HEK293 (cell line): ENCODE results near the gene GDI2.

Source experiments
- CTCF ChIA-PET: fragments of 350-600 bp; formaldehyde crosslinking; extraction: SDS; loops from one replicate; lab custom pipeline; 2021; ENCODE audit warnings: antibody characterized with exemption; lab: Yijun Ruan, JAX
- POLR2A ChIA-PET: fragments of 300-600 bp; formaldehyde crosslinking; extraction: SDS; loops from one replicate; lab custom pipeline; 2020; ENCODE audit warnings: antibody characterized with exemption, inconsistent platforms; lab: Yijun Ruan, JAX
- H3K27ac ChIP-seq: fragments of 200-500 bp; sonication (Bioruptor generic); 2 replicates; pipeline ENCODE4 v1.5.1; 2014; ENCODE audit warnings: low read depth, low read length, control low read depth, inconsistent platforms; ENCODE audit errors: extremely low read depth
- H3K36me3 ChIP-seq, 2 experiments: fragments of 200-500 bp in 1 of 2; sonication (Bioruptor generic) in 1 of 2; 1 replicate in 1 of 2; 2 replicates in 1 of 2; pipeline ENCODE4 v1.5.1; 2014 to 2017; ENCODE audit warnings: inconsistent platforms in 2 of 2, low read length in 2 of 2; ENCODE audit not compliant: control insufficient read depth in 2 of 2, insufficient read depth in 1 of 2
- H3K4me1 ChIP-seq: fragments of 200-500 bp; sonication (Bioruptor generic); 2 replicates; pipeline ENCODE4 v1.5.1; 2014; ENCODE audit warnings: mild to moderate bottlenecking, low read length, inconsistent platforms; ENCODE audit not compliant: control insufficient read depth, insufficient read depth
- H3K4me3 ChIP-seq: 2 replicates; pipeline ENCODE4 v1.5.1; 2011; ENCODE audit warnings: low read depth, mild to moderate bottlenecking, control low read depth, low read length, moderate library complexity
- H3K9me3 ChIP-seq: fragments of 200-500 bp; sonication (Bioruptor generic); 2 replicates; pipeline ENCODE4 v1.5.1; 2014; ENCODE audit warnings: low read depth, low read length, inconsistent platforms; ENCODE audit not compliant: control insufficient read depth, insufficient read depth
- MYNN ChIP-seq: fragments of 450-650 bp; formaldehyde crosslinking; IDR thresholded peaks from 2 replicates; pipeline ENCODE4 v1.5.1; 2016; ENCODE audit warnings: missing biosample characterization, missing genetic modification characterization, borderline replicate concordance
- PRDM2 ChIP-seq: fragments of 450-650 bp; formaldehyde crosslinking; IDR thresholded peaks from 2 replicates; pipeline ENCODE4 v1.5.1; 2016; ENCODE audit warnings: missing biosample characterization, missing genetic modification characterization, borderline replicate concordance
- SP3 ChIP-seq: fragments of 450-650 bp; formaldehyde crosslinking; IDR thresholded peaks from 2 replicates; pipeline ENCODE4 v1.5.1; 2016; ENCODE audit warnings: missing biosample characterization, missing genetic modification characterization
- YY2 ChIP-seq: fragments of 450-650 bp; formaldehyde crosslinking; IDR thresholded peaks from 2 replicates; pipeline ENCODE4 v1.5.1; 2016; ENCODE audit warnings: missing biosample characterization, missing genetic modification characterization
- ZBTB1 ChIP-seq: fragments of 450-650 bp; formaldehyde crosslinking; IDR thresholded peaks from 2 replicates; pipeline ENCODE4 v1.5.1; 2016; ENCODE audit warnings: missing biosample characterization, missing genetic modification characterization
- ZBTB20 ChIP-seq: fragments of 450-650 bp; formaldehyde crosslinking; IDR thresholded peaks from 2 replicates; pipeline ENCODE4 v1.5.1; 2016; ENCODE audit warnings: missing biosample characterization, missing genetic modification characterization
- ZFHX2 ChIP-seq: fragments of 450-650 bp; formaldehyde crosslinking; conservative IDR thresholded peaks from 2 replicates; pipeline ENCODE4 v1.5.1; 2016; ENCODE audit warnings: missing biosample characterization, missing genetic modification characterization
- ZFP41 ChIP-seq: fragments of 450-650 bp; formaldehyde crosslinking; IDR thresholded peaks from 2 replicates; pipeline ENCODE4 v1.5.1; 2016; ENCODE audit warnings: missing biosample characterization, missing genetic modification characterization, borderline replicate concordance
- ZNF174 ChIP-seq: fragments of 450-650 bp; formaldehyde crosslinking; IDR thresholded peaks from 2 replicates; pipeline ENCODE4 v1.5.0; 2017; ENCODE audit warnings: missing biosample characterization, mild to moderate bottlenecking, missing genetic modification characterization
- ZNF19 ChIP-seq: fragments of 450-650 bp; formaldehyde crosslinking; IDR thresholded peaks from 2 replicates; pipeline ENCODE4; 2016; ENCODE audit warnings: missing biosample characterization, missing genetic modification characterization, low read depth
- ZNF37A ChIP-seq: fragments of 450-650 bp; IDR thresholded peaks from 2 replicates; pipeline ENCODE4 v1.5.1; 2018; ENCODE audit warnings: missing biosample characterization, missing genetic modification characterization
- ZNF423 ChIP-seq: fragments of 450-650 bp; formaldehyde crosslinking; IDR thresholded peaks from 2 replicates; pipeline ENCODE4 v1.5.1; 2016; ENCODE audit warnings: missing biosample characterization, missing genetic modification characterization
- ZNF560 ChIP-seq: fragments of 450-650 bp; formaldehyde crosslinking; IDR thresholded peaks from 2 replicates; pipeline ENCODE4 v1.5.1; 2017; ENCODE audit warnings: missing biosample characterization, missing genetic modification characterization, borderline replicate concordance
- ZNF701 ChIP-seq: fragments of 450-650 bp; formaldehyde crosslinking; IDR thresholded peaks from 2 replicates; pipeline ENCODE4 v1.5.1; 2016; ENCODE audit warnings: missing biosample characterization, missing genetic modification characterization
- ZNF776 ChIP-seq: fragments of 450-650 bp; formaldehyde crosslinking; IDR thresholded peaks from 2 replicates; pipeline ENCODE4 v1.5.0; 2017; ENCODE audit warnings: missing biosample characterization, missing genetic modification characterization, borderline replicate concordance
- ZNF830 ChIP-seq: fragments of 450-650 bp; IDR thresholded peaks from 2 replicates; pipeline ENCODE4 v1.5.0; 2018; ENCODE audit warnings: missing biosample characterization, missing genetic modification characterization, low read depth, mild to moderate bottlenecking, moderate library complexity
- ZXDB ChIP-seq: fragments of 450-650 bp; formaldehyde crosslinking; IDR thresholded peaks from 2 replicates; pipeline ENCODE4 v1.5.1; 2016; ENCODE audit warnings: missing biosample characterization, missing genetic modification characterization
- TF ChIP-seq, protein P1 (sequence below): fragments of 450-650 bp; formaldehyde crosslinking; IDR thresholded peaks from 2 replicates; pipeline ENCODE4 v1.5.1; 2016; ENCODE audit warnings: missing biosample characterization, missing genetic modification characterization
- TF ChIP-seq, protein P2 (sequence below): fragments of 450-650 bp; formaldehyde crosslinking; optimal IDR thresholded peaks from 2 replicates; pipeline ENCODE3; 2016; ENCODE audit warnings: missing biosample characterization, mild to moderate bottlenecking, missing genetic modification characterization

Gene GDI2

DNA sequence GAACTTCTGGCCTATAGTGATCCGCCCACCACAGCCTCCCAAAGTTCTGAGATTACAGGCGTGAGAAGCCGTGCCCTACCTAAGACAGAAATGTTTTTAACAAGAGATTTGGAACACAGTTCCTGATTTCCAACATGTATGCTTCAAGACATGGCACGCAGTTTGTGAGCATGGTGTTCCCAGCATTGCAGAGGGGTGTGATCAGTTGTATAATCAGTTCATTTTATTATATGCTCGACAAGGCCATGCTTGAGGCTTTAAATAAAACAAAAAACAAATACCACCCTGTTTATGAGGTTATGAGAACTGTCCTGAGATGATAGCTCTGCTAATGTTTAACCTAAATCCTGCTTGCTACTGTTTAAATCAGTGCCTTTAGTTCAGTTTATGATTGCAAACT lies 68.4 kb downstream of the GDI2 start (continued):
- TF ChIP-seq PRDM2 (tag by site-specific recombination) (no peak), ZNF560 (tag by site-specific recombination) (no peak), YY2 (tag by site-specific recombination) (no peak)
- TF ChIP-seq, protein P1, sequence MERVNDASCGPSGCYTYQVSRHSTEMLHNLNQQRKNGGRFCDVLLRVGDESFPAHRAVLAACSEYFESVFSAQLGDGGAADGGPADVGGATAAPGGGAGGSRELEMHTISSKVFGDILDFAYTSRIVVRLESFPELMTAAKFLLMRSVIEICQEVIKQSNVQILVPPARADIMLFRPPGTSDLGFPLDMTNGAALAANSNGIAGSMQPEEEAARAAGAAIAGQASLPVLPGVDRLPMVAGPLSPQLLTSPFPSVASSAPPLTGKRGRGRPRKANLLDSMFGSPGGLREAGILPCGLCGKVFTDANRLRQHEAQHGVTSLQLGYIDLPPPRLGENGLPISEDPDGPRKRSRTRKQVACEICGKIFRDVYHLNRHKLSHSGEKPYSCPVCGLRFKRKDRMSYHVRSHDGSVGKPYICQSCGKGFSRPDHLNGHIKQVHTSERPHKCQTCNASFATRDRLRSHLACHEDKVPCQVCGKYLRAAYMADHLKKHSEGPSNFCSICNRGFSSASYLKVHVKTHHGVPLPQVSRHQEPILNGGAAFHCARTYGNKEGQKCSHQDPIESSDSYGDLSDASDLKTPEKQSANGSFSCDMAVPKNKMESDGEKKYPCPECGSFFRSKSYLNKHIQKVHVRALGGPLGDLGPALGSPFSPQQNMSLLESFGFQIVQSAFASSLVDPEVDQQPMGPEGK (tag by site-specific recombination): no peak
- TF ChIP-seq, all 188 proteins: peak for 0

DNA sequence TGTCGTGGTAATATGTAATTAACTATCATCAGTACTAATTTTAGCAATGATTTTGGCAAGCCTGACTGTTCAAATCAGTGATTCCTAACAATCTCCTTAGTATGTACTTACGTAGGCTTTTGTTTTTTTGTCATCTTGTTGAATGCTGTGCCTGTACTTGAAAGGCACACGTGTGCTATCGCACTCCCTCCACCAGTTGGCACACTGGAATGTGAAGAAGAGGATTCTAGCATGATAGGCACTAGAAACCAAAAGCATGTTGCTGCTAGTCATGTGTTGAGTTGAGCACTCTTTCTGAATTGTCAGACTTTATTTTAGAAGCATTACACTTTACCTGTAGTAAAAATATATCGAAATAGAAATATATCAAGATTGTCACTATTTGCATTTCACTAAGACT lies 69.5 kb downstream of the GDI2 start:
- ChIA-PET CTCF (no interaction called here), POLR2A (no interaction called here)
- H3K9me3 ChIP-seq: no peaks in the 10 kb centered on the region
- no peaks in the 10 kb centered on the region for H3K4me1 ChIP-seq
- H3K36me3 ChIP-seq: peaks cover 31 to 83% of the 10 kb centered on the region in 2 experiments
- H3K4me3 ChIP-seq: no peak overlapping the region
- TF ChIP-seq, protein P2, sequence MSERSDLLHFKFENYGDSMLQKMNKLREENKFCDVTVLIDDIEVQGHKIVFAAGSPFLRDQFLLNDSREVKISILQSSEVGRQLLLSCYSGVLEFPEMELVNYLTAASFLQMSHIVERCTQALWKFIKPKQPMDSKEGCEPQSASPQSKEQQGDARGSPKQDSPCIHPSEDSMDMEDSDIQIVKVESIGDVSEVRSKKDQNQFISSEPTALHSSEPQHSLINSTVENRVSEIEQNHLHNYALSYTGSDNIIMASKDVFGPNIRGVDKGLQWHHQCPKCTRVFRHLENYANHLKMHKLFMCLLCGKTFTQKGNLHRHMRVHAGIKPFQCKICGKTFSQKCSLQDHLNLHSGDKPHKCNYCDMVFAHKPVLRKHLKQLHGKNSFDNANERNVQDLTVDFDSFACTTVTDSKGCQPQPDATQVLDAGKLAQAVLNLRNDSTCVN (tag by site-specific recombination): no peak
- TF ChIP-seq ZNF19 (tag by site-specific recombination) (no peak), ZNF37A (tag by site-specific recombination) (no peak), MYNN (tag by site-specific recombination) (no peak), ZNF423 (tag by site-specific recombination) (no peak), ZXDB (tag by site-specific recombination) (no peak), ZBTB20 (tag by site-specific recombination) (no peak), ZFP41 (tag by site-specific recombination) (no peak), ZNF830 (tag by site-specific recombination) (no peak), ZFHX2 (tag by site-specific recombination) (no peak), ZNF174 (tag by site-specific recombination) (no peak), SP3 (tag by site-specific recombination) (no peak), ZNF776 (no peak), ZNF701 (no peak), ZBTB1 (tag by site-specific recombination) (no peak)
- H3K27ac ChIP-seq: no peak overlapping the region
